Prostate gland (tissue), 2 donors: ENCODE data around the gene LBR. TPM values are rescaled to one million over a fixed set of nuclear protein-coding genes. Genes with fewer than 3 reads are reported as not detected.

Source experiments
- DNase-seq: peaks from one replicate; pipeline ENCODE4 v3.0.0-alpha.2; 2019; ENCODE audit warnings: low spot score
- H3K27ac ChIP-seq, 2 donors: fragments of 200-600 bp; sonication (generic); 2 replicates each; pipeline ENCODE4 v1.5.1; 2017 to 2019
- H3K27me3 ChIP-seq: fragments of 200-600 bp; sonication (generic); replicated peaks from 2 replicates; pipeline ENCODE4 v1.5.1; 2019; ENCODE audit not compliant: insufficient read depth
- H3K36me3 ChIP-seq, 2 donors: fragments of 200-600 bp; sonication (generic); 1 replicate in 1 of 2; 2 replicates in 1 of 2; pipeline versions ENCODE4 v1.5.1 to v1.8.1; 2017 to 2019
- H3K4me1 ChIP-seq: fragments of 200-600 bp; sonication (generic); replicated peaks from 2 replicates; pipeline ENCODE4 v1.5.1; 2019
- H3K4me3 ChIP-seq, 2 donors: fragments of 200-600 bp; sonication (generic); 2 replicates each; pipeline ENCODE4 v1.5.1; 2017 to 2019
- H3K9me3 ChIP-seq: fragments of 200-600 bp; sonication (generic); 2 replicates; pipeline ENCODE4 v1.5.1; 2017
- CTCF ChIP-seq, 4 experiments: fragments of 200-600 bp in 2 of 4; fragments of 450-650 bp in 2 of 4; sonication (generic) in 2 of 4; IDR thresholded peaks; 1 replicate in 3 of 4; 2 replicates in 1 of 4; pipeline ENCODE4 v1.5.1; 2016 to 2019; ENCODE audit warnings: antibody characterized with exemption in 4 of 4, mild to moderate bottlenecking in 2 of 4, moderate library complexity in 2 of 4
- POLR2A ChIP-seq: fragments of 450-650 bp; IDR thresholded peaks from one replicate; pipeline ENCODE4 v1.6.1; 2016; ENCODE audit warnings: antibody characterized with exemption, mild to moderate bottlenecking
- POLR2AphosphoS5 ChIP-seq: sonication (generic); formaldehyde crosslinking; IDR thresholded peaks from one replicate; pipeline ENCODE4 v1.6.1; 2017; ENCODE audit warnings: antibody characterized with exemption
- WGBS: methylation state at CpG from one replicate; pipeline ENCODE4 v1.1.5; 2018; 5-methylcytosine and 5-hydroxymethylcytosine counted together
- intact Hi-C: fragments of 100-400 bp; cut with DNase I; formaldehyde crosslinking; loops from one replicate; pipeline ENCODE4 v1.14.2; 2022
- total RNA-seq, 2 donors: library from RNA; depleted of rRNA; stranded (reverse); fragments of >200 nt; gene quantifications; one replicate each; pipeline ENCODE4 v1.1.0, GENCODE V29; 2016

Gene LBR
- total RNA-seq, 2 donors from 2014 or later = 28.7 to 36.4 TPM

- 77% methylated on average over 11 of the region's 11 CpGs for whole genome bisulfite sequencing
- peaks cover 0 to 2% of the 10 kb centered on the region in 2 donors for H3K36me3 ChIP-seq
- TF ChIP-seq POLR2A (no peak), CTCF (IDR thresholded peaks at IDR 0.05) (no peak), POLR2AphosphoS5 (no peak)
- DNase-seq = no peak
- H3K27me3 ChIP-seq = no peaks in the 10 kb centered on the region
- peaks cover 11% of the 10 kb centered on the region for H3K4me1 ChIP-seq
- H3K9me3 ChIP-seq = no peaks in the 10 kb centered on the region
- H3K4me3 ChIP-seq = no peak overlapping the region
- intact Hi-C loops = no loop called here
- H3K27ac ChIP-seq = no peak overlapping the region
Observed at GRCh38 chr1:225415967-225416745, 11.7 kb downstream of the LBR start.

- no peak for DNase-seq
- Histone ChIP-seq H3K9me3 (no peaks in the 10 kb centered on the region), H3K4me3 (no peak overlapping the region), H3K27me3 (no peaks in the 10 kb centered on the region), H3K27ac (no peak overlapping the region), H3K36me3 (peaks cover 0 to 7% of the 10 kb centered on the region in 2 donors), H3K4me1 (peaks cover 11% of the 10 kb centered on the region)
- intact Hi-C loops = no loop called here
- no peak for TF ChIP-seq CTCF (IDR thresholded peaks at IDR 0.05)
- TF ChIP-seq POLR2AphosphoS5 = no peak
- no peak for TF ChIP-seq POLR2A
- over 99% methylated on average over 4 of the region's 4 CpGs for WGBS
Observed at GRCh38 chr1:225415307-225415706, 12.5 kb downstream of the LBR start.

DNA sequence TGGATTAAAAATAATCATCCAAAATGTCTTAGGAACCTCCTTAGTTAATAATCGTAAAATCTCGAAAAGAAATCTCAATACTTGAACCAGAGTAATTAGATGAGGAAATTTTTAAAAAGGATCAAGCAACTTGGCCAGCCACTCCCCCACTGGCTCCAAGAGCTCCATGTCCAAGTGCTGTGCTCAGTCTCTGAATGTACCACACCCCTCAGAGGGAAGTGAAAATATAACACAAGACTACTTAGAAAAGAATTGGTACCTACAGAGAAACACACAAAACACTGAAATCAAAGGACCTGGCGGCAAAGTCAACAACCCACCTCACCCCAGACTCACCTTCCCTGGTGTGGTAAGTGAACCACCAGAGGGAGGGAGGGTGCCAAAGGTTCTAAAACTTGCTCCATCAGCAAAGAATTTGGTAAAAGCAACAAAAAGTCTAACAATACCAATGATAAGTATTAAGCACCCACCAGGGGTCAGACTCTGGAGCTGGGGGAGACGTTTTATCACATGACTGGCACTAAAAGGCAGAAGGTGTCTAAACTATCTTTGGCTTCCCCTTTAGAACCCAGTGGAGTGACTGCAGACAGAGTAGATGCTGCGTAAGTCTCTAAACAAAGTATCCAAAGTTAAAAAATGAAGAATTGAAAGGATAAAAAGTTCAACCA, 14.0 kb downstream of the LBR start:
- intact Hi-C loops = no loop called here
- peaks cover 0 to 7% of the 10 kb centered on the region in 2 donors for H3K36me3 ChIP-seq

GRCh38 chr1:225412803-225413351, 15.0 kb downstream of the LBR start:
- H3K36me3 ChIP-seq = peaks cover 0 to 7% of the 10 kb centered on the region in 2 donors

More for the DNA sequence above, 14.0 kb downstream of the LBR start:
- Histone ChIP-seq H3K9me3 (no peaks in the 10 kb centered on the region), H3K27ac (no peak overlapping the region), H3K4me3 (no peak overlapping the region), H3K27me3 (no peaks in the 10 kb centered on the region), H3K4me1 (peaks cover 11% of the 10 kb centered on the region)
- no peak for DNase-seq
- TF ChIP-seq POLR2AphosphoS5 (no peak), CTCF (IDR thresholded peaks at IDR 0.05) (no peak), POLR2A (no peak)
- whole genome bisulfite sequencing = 91% methylated on average over 5 of the region's 5 CpGs

More at GRCh38 chr1:225412803-225413351, 15.0 kb downstream of the LBR start:
- Histone ChIP-seq H3K9me3 (no peaks in the 10 kb centered on the region), H3K27ac (no peak overlapping the region), H3K4me1 (peaks cover 4% of the 10 kb centered on the region), H3K4me3 (no peak overlapping the region), H3K27me3 (no peaks in the 10 kb centered on the region)
- WGBS = 35% methylated on average over 10 of the region's 10 CpGs
- DNase-seq = peak; percentile 65
- intact Hi-C loops = no loop called here
- TF ChIP-seq POLR2AphosphoS5 = peak; percentile 70
- no peak for TF ChIP-seq CTCF (IDR thresholded peaks at IDR 0.05)
